Activated CD4-positive, CD25-positive, alpha-beta regulatory T cell treated with anti-CD3 and anti-CD28 coated beads, Interleukin-2, amount 50 U/mL, for 72 hours (primary cell): ENCODE results near the gene EPN2.

ENCODE experiments used
- DNase-seq: peaks from one replicate; pipeline ENCODE4 v3.0.0; 2021

Gene EPN2

GRCh38 chr17:19383681-19384470 is 146.7 kb downstream of the EPN2 start:
- DNase-seq: no peak

GRCh38 chr17:19384723-19385391 is 147.7 kb downstream of the EPN2 start:
- no peak for DNase-seq

GRCh38 chr17:19385521-19385983 is 148.4 kb downstream of the EPN2 start:
- no peak for DNase-seq
